OCI-M1 (cell line): ENCODE results near the gene BCL11A.

Source experiments
- DNase-seq: peaks from one replicate; lab custom pipeline; 2025; lab: John Stamatoyannopoulos, UW

BCL11A gene

GRCh38 chr2:60525899-60526298 lies 27.6 kb downstream of the BCL11A start:
- peak; percentile 30 for DNase-seq

GRCh38 chr2:60524874-60525273 lies 28.6 kb downstream of the BCL11A start:
- no peak for DNase-seq

- peak; percentile 54 for DNase-seq
Observed at GRCh38 chr2:60523963-60524362, 29.5 kb downstream of the BCL11A start.

GRCh38 chr2:60522462-60522861 lies 31.0 kb downstream of the BCL11A start:
- DNase-seq: no peak

DNA sequence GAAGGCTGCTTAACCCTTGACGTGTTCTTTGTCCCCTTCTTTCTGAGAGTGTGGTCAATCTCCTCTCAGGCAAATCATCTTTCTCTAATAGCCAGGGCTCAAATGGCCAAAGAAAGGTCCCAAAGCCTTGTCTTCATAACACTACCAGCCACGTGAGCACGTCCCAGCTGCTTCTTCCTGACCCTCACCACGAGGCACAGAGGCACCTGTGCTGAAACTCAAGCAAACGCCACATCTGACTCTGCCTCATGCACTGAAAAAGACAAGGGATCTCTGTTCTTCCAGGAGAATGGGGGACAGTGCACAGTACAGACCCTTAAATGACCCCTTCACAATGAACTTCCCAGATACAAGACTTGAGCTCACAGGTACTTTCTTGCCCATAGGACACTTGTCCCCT lies 31.8 kb downstream of the BCL11A start:
- no peak for DNase-seq

GRCh38 chr2:60520917-60521539 lies 32.4 kb downstream of the BCL11A start:
- no peak for DNase-seq

DNA sequence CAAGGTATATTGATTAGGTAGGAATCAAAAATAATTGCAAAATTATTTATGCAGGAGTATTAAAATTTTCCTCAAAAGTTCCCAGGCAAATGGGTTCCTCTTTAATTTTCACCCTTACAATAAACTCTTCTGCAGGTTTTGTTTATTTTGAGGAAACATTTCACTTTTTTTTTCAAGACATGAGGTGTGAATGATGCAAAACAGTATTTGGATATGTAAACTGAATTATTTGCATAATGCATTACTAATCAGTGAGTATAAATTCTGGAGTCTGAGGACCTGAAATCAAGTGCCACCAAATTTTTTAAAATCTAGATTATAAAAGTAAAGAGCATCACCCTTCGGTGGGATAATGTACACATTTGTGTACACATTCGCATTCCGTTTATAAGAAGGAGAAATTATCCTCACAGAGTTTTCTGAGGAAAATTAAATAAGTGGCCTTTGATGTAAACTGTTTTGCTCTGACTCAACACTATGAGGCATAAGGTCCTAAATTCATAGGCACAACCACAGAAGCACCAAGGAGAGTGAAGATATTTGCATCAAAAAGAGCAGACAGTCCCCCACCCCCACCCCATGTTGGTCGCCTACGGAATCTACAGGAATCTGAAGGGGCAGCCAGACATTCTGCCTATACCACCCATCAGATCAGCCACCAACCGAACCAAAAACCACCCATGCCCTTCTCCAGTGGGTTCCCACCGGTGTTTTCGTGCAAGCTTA lies 33.1 kb downstream of the BCL11A start:
- DNase-seq: no peak

DNA sequence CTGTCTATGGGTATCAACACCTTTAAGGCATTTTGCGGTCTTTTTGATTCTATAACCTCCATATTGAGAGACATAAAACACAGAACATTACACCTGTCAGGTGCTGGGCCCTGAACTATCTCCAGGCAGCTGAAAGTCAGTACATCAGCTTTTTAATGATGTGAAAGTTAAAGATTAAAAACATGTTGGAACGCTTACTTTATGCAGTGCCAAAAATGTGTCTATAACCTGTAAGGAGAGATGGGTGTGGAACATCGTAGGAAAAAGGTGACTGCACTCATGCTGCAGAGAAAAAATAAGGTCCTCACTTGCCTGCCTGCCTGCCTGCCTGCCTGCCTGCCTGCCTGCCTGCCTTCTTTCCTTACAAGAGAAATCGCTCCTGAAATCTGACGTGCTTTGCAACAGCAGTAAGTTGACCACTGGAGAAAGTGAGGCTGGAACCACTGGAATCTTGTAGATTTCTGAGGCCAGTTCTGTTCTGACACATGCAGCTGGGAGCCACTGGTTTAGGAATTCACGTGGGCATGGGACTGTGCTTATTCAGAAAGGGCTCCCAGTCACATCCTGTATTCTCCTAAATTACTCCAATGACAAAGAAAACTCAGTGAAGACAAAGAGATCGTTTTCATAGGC lies 34.1 kb downstream of the BCL11A start:
- no peak for DNase-seq

- DNase-seq: no peak
Observed at GRCh38 chr2:60518567-60518966, 34.9 kb downstream of the BCL11A start.

- no peak for DNase-seq
Observed at GRCh38 chr2:60517446-60517845, 36.0 kb downstream of the BCL11A start.

DNA sequence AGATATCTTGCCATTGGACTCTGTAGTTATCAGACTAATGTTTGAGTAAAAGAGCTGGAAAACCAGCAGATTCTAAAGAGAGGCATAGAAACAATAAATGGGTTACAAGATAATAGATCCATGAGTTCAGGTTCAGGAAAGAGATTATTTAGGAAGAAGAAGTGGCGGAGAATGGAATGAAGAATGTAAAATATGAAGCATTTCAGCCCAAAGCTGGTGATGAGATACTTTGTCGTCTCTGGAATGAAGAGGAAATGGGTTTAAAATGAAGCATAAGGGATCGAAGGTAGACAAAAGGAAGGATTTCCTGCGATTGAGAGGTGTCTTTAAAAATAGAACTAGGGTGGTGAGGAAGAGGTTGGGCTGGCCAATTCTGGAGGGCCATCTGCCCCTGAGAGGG lies 36.6 kb downstream of the BCL11A start:
- DNase-seq: no peak

DNA sequence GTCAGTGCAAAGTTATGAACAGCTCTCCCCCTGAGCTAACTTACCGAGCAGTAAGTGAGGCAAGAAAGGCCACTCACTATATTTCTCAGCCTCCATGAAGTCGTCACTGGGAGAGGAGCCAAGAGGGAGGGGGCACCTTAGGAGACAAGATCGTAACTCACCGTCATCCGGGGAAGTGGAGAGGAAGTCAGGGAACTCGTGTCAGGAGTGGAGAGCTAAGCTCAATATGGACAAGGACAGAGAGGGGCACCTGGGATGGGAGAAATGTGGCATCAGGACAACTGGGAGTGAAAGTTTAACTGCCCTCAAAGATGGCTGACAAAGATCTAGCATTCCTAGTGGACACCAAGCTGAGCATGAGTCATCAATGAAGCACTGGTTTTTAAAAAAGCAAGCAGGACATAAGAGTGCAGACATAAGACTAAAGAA lies 37.1 kb downstream of the BCL11A start:
- no peak for DNase-seq

DNA sequence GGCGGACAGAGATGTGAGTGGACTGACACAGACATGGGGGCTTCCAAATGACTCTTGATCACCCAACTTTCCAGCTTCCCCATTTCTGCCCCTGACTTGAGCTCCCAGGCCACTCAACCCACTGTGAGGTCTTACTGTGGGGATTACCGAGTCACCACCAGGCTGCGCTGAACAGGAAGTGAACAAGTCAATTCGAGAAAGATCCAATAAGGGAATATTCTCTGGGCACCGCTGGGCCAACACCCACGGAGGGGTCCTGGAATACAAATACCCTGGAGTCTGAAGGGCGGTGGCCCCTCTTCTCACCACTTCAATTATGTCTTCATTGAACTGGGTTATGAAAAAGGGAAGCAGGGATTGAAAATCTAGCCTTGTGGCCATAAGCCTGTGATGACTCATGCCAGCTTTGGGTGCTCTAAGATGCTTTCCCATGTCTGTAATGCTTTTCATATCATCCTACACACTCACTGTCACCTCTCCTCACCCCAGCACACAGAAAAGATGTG lies 37.7 kb downstream of the BCL11A start:
- DNase-seq: peak; percentile 32

DNA sequence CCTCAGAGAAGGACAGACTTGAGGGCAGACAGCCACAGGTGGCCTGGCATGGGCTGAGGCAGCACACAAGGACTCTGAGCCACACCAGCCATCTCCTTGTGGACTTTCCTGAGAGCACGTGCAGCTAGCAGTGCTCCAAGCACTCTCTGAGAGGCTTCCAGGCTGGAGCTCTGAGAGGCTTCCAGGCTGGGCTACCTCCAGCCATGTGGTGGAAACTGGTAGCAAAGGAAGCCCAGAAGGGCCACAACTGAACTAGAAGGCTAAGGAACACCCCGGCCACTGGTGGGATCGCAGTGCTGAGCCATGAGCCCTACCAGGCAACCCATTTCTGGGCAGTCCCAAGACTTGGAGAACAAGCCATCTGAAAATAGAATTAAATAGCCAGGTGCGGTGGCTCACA lies 39.5 kb downstream of the BCL11A start:
- DNase-seq: no peak

DNA sequence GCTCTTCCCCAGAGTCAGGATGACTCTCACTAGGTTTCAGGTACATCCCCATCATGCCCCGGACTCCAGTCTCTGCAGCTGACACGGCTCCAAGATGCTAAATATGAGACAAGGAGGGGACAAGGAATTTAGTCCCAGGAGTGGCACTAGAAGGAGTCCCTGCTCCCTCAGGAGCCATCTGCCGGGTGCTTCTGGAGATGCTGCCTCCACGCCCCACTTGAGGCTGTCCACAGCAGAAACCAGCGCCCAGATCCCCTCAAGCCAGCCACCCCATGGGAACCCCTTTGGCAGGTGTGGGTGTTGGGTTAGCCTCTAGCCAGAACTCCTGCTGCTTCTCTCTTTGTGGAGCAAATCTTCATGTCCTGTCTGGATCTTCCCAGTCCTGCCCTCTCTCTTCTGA lies 40.3 kb downstream of the BCL11A start:
- DNase-seq: no peak

- DNase-seq: no peak
Observed at GRCh38 chr2:60512641-60513040, 40.8 kb downstream of the BCL11A start.

GRCh38 chr2:60512062-60512622 lies 41.3 kb downstream of the BCL11A start:
- DNase-seq: no peak

- DNase-seq: no peak
Observed at GRCh38 chr2:60510713-60511112, 42.7 kb downstream of the BCL11A start.

- no peak for DNase-seq
Observed at GRCh38 chr2:60509066-60509465, 44.4 kb downstream of the BCL11A start.

- no peak for DNase-seq
Observed at GRCh38 chr2:60508339-60508917, 45.0 kb downstream of the BCL11A start.

GRCh38 chr2:60507211-60507965 lies 46.1 kb downstream of the BCL11A start:
- no peak for DNase-seq

DNA sequence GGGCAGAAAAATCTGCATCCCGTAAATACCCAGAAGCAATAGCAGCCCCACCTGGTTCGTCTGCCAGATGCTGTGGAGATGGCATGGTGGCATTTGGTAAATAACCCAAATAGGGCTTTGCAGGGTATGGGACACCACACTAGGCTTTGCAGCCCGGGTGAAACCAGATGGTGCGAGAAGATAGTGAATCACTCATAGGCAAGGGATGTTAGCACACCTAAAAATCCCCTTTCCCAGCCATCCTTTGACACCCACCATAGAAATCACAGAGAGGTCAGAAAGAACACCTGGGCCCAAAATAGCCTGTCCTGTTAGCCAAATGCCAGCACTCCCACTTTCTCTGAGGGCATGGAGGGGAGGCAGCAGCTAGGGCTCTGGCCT lies 47.6 kb downstream of the BCL11A start:
- DNase-seq: no peak
